AG09309 (cell line): Measurements from ENCODE around the gene LIN7B.
A peak's percentile ranks its signal among the peaks of the same experiment; 100 is the strongest.

Experiments
- DNase-seq: peaks from one replicate; pipeline ENCODE4 v3.0.0-alpha.2; 2010; ENCODE audit warnings: low read depth
- H3K4me3 ChIP-seq: 2 replicates; pipeline ENCODE4 v1.5.1; 2011; ENCODE audit warnings: mild to moderate bottlenecking, low read depth, low read length, moderate library complexity; ENCODE audit not compliant: control insufficient read depth
- TF ChIP-seq, protein P1 (sequence below): IDR thresholded peaks from 2 replicates; pipeline ENCODE4 v1.5.1; 2011; ENCODE audit warnings: mild to moderate bottlenecking, low read depth, low read length, inconsistent platforms; ENCODE audit not compliant: insufficient read depth, control insufficient read depth; ENCODE audit errors: missing control alignments

LIN7B gene

GRCh38 chr19:49157445-49158224 is 43.5 kb downstream of the LIN7B start, which contains the start of gene TRPM4:
Gene TRPM4 (plus strand): TSS chr19:49157792. CDS start chr19:49157867, 75 bp downstream.
- DNase-seq = no peak
- TF ChIP-seq, protein P1, sequence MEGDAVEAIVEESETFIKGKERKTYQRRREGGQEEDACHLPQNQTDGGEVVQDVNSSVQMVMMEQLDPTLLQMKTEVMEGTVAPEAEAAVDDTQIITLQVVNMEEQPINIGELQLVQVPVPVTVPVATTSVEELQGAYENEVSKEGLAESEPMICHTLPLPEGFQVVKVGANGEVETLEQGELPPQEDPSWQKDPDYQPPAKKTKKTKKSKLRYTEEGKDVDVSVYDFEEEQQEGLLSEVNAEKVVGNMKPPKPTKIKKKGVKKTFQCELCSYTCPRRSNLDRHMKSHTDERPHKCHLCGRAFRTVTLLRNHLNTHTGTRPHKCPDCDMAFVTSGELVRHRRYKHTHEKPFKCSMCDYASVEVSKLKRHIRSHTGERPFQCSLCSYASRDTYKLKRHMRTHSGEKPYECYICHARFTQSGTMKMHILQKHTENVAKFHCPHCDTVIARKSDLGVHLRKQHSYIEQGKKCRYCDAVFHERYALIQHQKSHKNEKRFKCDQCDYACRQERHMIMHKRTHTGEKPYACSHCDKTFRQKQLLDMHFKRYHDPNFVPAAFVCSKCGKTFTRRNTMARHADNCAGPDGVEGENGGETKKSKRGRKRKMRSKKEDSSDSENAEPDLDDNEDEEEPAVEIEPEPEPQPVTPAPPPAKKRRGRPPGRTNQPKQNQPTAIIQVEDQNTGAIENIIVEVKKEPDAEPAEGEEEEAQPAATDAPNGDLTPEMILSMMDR = no peak
- H3K4me3 ChIP-seq = peak within 1 kb of the TSS; percentile 97

GRCh38 chr19:49160450-49161189 is 46.5 kb downstream of the LIN7B start:
- no peak overlapping the region for H3K4me3 ChIP-seq
- no peak for DNase-seq
- TF ChIP-seq, protein P1 = no peak

- no peak overlapping the region for H3K4me3 ChIP-seq
- no peak for DNase-seq
- TF ChIP-seq, protein P1 = no peak
Measured at GRCh38 chr19:49161987-49162386, 47.8 kb downstream of the LIN7B start.

DNA sequence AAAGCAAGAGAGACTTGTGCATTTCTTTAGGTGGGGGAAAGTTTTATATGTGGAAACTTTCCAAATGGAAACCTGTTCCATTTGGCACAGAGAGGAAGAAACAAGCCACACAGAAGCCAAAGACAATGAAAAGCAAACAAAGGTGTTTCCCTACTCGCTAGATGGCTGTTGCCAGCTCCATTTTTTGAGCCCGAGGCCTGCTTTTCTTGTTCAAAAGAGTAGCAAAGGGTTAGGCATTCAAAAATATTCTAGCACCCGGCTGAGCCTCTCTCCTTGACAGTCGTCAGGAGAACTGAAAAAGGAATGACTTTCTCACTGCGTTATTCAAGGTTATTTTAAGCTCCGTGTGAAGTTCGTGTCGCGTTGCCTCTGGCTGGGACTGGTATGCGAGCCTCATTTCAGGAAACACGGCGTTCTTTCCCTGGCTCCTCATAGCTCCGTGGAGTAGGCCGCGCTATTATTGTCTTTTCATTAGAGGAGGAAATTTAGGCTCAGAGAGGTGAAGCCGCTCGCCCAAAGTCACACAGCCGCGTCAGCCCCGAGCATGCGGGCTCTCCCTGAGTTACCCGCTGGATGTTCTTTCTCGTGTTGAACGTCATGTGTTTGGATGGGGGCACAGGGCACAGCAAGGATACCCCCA is 51.1 kb downstream of the LIN7B start:
- no peak for DNase-seq
- no peak overlapping the region for H3K4me3 ChIP-seq
- TF ChIP-seq, protein P1 = no peak

DNA sequence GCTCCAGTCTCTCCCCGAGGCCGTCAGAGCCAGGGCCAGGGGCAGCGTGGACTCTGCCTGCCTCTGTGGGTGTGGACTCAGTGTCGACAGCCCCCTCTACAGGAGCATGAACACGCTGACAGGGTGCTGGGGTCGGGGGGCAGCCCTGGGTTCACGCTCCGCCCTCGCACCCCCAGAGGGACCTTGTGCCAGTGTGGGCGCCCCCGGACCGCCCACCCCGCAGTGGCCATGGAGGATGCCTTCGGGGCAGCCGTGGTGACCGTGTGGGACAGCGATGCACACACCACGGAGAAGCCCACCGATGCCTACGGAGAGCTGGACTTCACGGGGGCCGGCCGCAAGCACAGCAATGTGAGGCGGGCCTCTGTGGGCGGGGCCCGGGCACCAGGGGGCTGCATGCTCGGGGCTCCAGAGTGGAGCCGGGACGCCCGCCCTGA is 51.7 kb downstream of the LIN7B start:
- DNase-seq = no peak
- TF ChIP-seq, protein P1 = no peak
- H3K4me3 ChIP-seq = no peak overlapping the region

DNA sequence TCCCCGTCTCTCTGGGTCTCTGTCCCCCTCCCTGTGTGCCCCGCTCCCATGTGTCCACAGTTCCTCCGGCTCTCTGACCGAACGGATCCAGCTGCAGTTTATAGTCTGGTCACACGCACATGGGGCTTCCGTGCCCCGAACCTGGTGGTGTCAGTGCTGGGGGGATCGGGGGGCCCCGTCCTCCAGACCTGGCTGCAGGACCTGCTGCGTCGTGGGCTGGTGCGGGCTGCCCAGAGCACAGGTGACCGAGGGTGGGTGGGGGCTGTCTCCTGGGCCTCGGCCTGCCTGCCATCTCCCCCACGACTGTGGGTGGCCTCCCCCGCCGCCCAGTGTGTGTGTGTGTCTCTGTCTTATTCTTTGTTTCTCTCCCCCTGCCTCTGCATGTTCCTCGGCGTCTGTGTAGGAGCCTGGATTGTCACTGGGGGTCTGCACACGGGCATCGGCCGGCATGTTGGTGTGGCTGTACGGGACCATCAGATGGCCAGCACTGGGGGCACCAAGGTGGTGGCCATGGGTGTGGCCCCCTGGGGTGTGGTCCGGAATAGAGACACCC is 53.8 kb downstream of the LIN7B start:
- TF ChIP-seq, protein P1 = no peak
- no peak for DNase-seq

More for the DNA sequence above, 53.8 kb downstream of the LIN7B start:
- H3K4me3 ChIP-seq = no peak overlapping the region
